VCaP (cell line): ENCODE measurements around the gene SULT1A1.
"Not testable (repeated sequence)": the region's sequence is repeated elsewhere in the genome, so short reads cannot be mapped to it uniquely, and the experiment has no call there.

Experiments used
- H3K27ac ChIP-seq: fragments of 450-650 bp; 2 replicates; pipeline ENCODE4 v1.5.1; 2017
- TF ChIP-seq, protein P1 (sequence below): fragments of 450-650 bp; conservative IDR thresholded peaks from 2 replicates; pipeline ENCODE4 v1.5.1; 2017; ENCODE audit warnings: mild to moderate bottlenecking, moderate library complexity

SULT1A1 gene

GRCh38 chr16:28607116-28607623 lies 2.7 kb downstream of the SULT1A1 start:
- TF ChIP-seq, protein P1, sequence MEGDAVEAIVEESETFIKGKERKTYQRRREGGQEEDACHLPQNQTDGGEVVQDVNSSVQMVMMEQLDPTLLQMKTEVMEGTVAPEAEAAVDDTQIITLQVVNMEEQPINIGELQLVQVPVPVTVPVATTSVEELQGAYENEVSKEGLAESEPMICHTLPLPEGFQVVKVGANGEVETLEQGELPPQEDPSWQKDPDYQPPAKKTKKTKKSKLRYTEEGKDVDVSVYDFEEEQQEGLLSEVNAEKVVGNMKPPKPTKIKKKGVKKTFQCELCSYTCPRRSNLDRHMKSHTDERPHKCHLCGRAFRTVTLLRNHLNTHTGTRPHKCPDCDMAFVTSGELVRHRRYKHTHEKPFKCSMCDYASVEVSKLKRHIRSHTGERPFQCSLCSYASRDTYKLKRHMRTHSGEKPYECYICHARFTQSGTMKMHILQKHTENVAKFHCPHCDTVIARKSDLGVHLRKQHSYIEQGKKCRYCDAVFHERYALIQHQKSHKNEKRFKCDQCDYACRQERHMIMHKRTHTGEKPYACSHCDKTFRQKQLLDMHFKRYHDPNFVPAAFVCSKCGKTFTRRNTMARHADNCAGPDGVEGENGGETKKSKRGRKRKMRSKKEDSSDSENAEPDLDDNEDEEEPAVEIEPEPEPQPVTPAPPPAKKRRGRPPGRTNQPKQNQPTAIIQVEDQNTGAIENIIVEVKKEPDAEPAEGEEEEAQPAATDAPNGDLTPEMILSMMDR: no peak

DNA sequence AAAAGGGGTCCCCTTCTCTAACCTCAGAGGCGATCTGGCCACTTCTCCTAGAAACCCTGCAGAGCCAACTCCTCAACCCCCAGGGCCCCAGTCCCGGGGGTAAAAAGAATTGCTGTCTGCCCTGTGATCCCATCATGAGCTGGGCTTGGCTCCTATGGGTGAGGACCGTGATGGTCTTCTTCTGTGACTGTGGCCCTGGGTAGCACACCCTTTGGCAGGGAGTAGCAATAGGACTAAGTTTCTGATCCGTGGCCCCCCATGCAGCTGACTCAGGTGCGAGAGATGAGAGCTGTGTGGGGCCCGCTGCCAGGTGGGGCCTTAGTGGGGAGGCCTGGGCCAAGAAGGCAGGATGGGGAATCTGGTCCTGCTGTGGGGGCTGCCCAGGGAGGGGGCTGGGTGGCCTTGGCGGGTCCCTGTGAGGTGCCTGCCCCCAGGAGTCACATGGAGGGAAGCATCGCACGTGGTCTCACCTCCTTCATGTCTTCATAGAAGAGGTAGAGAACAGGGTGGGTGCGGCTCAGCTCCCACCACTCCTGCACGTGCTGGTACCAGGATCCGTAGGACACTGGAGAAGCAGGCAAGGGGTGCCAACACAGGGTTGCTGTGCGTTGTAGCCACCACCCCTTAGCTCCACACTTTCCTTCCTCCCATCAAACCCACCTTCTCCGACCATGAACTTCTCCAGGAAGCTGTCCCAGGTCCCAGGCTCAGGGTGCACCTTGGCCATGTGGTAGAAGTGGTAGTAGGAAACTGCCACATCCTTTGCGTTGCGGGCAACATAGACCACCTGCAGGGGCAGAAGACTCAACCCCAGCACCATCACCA lies 3.3 kb downstream of the SULT1A1 start:
- TF ChIP-seq, protein P1: no peak
- no peak overlapping the region for H3K27ac ChIP-seq

More at GRCh38 chr16:28607116-28607623, 2.7 kb downstream of the SULT1A1 start:
- no peak overlapping the region for H3K27ac ChIP-seq

DNA sequence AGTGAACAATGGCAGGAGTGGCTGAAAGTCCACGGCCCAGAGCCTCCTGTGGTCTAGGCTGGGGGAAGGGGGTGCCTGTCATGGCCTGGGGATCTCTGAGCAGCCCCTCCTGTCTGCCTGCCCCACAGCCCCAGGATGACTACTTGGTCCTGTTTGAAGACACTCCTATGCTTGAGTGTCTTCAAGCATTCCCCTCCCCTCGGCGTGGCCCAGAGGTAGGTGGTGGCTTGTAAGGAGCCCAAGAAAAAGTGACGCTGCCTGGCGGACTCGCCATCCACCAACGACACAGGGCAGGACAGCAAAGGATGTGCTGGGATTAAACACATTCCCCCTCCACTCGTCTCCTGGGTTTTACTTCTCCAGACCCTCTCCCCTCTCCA lies 5.7 kb downstream of the SULT1A1 start:
- H3K27ac ChIP-seq: no peak overlapping the region
- TF ChIP-seq, protein P1: no peak

DNA sequence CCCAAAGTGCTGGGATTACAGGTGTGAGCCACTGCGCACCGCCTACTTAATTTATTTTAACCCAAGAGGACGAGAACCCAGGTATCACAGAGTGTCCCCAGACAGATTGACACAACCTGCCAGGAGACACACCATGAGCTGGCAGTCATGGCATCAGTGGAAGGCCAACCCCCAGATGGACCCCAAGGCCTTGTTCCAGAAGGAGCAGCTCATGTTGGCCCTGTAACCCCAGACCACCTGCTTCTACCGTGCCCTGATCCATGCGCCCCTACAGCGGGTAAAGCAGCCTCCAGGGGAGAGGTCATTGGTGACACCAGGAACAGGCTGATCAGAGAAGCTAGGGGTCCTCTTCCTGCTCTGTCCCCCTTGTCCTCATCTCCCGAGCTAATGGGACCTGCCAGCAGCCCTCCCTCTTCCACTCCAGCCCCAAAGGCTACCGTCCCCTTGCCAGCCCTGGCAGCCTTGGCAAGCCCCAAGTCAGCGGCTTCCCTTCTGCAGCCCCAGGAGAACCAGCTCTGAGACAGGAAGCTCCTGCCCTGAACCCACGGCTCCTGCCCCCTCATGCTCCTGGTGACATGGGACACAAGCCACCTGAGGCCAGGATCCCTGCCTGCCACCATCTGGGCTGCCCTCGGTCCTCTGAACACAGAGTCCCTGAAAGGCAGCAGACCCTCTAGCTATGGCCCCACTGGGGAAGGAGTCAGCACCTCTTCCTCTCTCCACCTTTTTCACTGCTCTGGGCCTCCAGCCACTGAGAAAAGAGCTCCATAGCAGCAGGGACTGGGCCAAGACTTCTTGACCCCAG lies 6.3 kb downstream of the SULT1A1 start:
- TF ChIP-seq, protein P1: no peak
- peak overlapping the region; percentile 31; the same call in 1 of the 2 replicates for H3K27ac ChIP-seq

DNA sequence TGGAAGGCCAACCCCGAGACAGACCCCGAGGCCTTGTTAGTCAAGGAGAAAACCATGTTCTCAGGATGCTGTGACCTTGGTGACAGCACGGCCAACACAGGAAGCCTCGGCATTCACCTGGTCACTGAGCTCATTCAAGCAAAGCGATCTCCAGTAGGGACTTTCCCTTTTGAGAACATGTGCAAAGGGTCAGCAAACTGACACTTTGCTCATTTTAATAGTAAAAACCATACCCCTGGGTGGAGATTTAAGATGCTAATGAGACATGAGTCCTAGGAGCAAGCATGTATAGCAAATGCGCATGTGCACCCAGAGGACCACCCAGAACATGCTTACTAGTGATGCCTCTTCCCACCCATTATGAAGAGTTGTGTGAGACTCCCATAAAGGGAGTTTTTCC lies 7.3 kb downstream of the SULT1A1 start:
- TF ChIP-seq, protein P1: no peak
- H3K27ac ChIP-seq: peak overlapping the region; percentile 31; the same call in 1 of the 2 replicates

- peak overlapping the region; percentile 31; the same call in 1 of the 2 replicates for H3K27ac ChIP-seq
Measured at GRCh38 chr16:28602062-28602461, 7.8 kb downstream of the SULT1A1 start.

- not testable (repeated sequence) for H3K27ac ChIP-seq
Measured at GRCh38 chr16:28601589-28601988, 8.3 kb downstream of the SULT1A1 start.

DNA sequence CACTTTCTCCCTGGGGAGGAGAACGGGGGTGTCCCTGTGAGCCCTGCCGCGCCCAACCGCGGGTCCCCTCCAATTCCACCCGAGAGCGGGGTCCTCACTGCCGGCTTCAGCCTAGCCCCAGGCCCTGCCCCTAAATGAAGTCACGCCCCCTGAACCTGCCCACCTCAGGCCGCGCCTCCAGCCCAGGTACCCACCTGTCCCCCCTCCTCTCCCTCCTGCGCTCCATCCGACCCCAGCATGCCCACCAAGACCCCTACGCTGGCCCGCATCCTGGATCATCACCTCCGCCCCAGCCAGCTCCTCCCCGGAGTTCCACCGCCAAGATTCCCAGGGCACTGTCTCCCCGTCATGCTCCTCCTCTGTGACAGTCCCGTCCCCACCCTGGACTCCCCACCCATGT lies 8.9 kb downstream of the SULT1A1 start:
- H3K27ac ChIP-seq: not testable (repeated sequence)

DNA sequence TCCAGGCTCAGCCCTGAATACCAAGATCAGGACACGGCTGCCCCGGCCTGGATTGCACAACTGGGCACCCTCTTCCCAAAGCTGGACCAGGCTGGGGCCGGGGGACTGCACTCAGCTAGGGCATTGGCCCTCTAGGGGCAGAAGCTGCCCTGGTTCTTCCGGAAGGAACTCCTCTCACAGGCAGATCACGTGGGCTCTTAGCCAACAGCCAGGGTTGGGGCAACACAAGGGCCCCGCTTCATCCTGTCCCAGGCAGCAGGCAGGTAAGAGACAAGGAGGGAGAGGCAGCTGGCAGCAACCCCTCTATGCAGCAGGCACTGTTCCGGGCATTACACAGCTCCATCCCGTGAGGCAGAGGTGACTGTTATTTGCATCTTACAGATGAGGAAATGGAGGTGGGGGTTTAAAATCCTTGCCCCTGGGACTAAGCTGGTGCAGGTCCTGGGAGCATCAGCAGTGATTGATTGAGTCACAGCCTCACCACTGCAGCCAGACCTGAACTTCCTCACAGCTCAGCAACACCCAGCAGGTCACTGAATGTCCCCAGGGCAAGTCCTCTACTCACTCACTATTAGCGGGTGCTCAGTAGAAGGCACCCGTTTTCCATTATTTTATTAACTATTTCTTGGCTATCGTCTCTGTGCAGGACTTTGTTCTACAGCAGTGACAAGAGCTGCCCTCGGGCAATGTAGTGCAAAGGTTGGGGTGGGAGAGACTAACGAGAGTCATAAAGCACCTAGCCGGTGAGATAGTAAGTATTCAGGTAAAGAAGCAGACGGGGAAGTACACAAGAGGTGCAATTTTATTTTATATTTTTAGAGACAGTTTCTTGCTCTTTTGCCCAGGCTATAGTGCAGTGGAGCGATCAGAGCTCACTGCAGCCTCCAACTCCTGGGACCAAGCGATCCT lies 10.2 kb downstream of the SULT1A1 start:
- not testable (repeated sequence) for H3K27ac ChIP-seq
